ENCODE measurements around the gene ST8SIA6.

The ST8SIA6 gene

DNA sequence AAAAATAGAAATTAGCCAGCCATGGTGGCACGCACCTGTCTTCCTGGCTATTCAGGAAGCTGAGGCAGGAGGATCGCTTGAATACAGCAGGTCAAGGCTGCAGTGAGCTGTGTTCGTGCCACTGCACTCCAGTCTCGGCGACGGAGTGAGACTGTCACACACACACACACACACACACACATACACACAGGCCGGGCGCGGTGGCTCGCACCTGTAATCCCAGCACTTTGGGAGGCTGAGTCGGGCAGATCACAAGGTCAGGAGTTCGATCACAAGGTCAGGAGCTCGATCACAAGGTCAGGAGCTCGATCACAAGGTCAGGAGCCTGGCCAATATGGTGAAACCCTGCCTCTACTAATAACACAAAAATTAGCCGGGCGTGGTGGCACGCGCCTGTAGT, 68.4 kb downstream of the ST8SIA6 start:
- DNase-seq (ENCODE audit: low spot score), result no peak

- DNase-seq (ENCODE audit: low spot score), result no peak
Observed at GRCh38 chr10:17385066-17385465, 69.3 kb downstream of the ST8SIA6 start.

DNA sequence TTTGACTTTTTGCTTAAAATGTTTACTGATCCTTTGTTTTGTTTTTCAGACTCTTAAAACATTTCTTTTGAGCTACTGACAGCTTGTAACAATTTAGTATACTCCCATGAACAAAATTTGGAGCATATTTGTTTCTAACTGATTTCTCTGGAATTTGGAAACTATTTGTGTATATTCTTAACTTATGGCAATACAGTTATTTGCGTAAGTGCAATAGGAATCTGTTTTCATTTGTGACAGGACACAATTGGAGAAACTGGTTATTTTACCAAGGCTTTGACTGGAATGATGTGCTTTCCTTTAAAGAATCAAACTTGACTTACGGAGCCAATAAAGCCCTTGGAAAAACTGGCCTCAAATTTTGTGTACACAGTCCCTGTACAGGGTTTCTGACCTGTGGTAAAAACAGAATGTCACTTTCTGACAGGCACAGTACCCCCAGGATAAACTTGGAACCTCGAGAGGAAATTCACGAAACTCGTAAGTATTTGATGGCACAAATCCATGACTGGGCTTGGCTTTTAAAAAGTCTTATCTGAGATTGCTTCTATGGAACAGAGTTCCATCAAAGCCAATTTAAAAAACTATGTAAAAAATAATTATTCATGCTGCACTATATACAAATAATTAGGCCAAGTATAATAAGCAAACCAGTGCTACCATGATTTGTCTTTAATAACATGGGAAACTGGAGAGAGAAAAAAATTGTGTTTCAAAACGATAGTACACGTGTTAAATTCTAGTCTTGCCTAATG, 70.4 kb downstream of the ST8SIA6 start:
- DNase-seq (ENCODE audit: low spot score), result no peak

DNA sequence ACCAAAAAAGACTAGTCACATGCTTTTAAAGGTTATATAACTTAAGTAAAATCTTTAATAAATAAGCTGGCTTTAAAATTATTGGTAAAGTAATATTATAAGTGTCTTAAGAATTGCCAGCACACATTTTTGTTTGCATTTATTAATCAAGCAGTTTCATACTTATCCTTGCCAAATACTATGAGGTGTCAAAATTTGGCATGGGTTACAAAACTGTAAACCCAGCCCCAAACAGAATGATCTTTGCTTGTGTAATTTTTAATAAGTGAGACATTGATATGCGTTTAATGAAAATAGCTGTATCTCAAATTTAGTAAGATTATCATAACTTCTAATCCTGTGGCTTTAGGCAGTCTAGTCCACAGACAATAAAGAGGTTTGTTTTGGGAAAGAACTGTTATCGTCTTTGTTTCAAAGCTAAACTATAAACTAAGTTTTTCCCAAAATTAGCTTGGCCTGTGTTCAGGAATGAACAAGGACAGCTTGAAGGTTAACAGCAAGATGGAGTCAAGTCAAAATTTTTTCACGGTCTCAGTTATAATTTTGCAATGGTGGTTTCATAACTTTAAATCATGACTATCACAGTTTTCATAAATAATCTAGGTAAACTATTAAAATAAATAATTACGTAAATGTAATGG, 72.8 kb downstream of the ST8SIA6 start:
- no peak for DNase-seq (ENCODE audit: low spot score)

- DNase-seq (ENCODE audit: low spot score), result no peak
Observed at GRCh38 chr10:17380888-17381287, 73.5 kb downstream of the ST8SIA6 start.

DNA sequence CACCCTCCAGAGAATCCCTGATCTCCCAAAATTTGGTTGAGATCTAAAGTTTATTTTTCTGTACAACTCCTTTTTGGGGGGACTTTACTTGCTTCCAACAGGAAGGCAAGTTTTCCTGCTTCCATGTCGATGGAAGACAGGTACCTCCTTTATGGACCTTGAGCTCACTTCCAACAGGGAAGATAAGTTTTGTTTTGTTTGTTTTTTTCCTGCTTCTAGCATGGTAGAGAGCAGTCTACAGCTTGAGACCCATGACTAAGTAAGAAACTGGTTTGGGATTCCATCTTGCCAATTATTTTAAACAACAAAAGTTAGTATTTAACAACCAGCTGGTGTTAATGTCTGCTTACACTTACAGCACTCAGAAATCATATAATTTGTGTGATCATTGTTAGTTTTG, 74.4 kb downstream of the ST8SIA6 start:
- DNase-seq (ENCODE audit: low spot score), result no peak

DNA sequence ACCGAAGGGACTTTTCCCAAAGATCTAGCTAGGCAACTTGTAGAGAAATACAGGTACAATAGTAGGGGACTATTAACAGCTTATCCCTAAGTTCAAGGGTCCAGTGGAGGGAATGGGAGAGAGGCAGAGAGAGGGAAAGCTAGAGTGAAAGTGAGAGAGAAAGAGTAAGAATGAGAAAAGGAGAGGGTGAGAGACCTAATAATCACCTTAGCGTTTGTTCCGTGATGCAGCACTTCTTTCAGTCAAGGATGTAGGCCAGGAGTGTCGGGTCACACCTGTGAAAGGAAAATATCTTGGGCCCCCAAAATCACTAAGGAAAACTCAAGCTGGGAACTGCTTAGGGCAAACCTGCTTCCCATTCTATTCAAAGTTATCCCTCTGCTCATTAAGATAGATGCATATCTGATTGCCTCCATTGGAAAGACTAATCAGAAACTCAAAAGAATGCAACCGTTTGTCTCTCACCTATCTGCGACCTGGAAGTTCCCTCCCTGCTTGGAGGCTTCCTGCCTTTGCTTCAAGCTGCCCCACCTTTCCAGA, 75.2 kb downstream of the ST8SIA6 start:
- DNase-seq (ENCODE audit: low spot score), result no peak

- no peak for DNase-seq (ENCODE audit: low spot score)
Observed at GRCh38 chr10:17375936-17376584, 78.3 kb downstream of the ST8SIA6 start.

- DNase-seq (ENCODE audit: low spot score), result no peak
Observed at GRCh38 chr10:17368708-17369272, 85.6 kb downstream of the ST8SIA6 start.

DNA sequence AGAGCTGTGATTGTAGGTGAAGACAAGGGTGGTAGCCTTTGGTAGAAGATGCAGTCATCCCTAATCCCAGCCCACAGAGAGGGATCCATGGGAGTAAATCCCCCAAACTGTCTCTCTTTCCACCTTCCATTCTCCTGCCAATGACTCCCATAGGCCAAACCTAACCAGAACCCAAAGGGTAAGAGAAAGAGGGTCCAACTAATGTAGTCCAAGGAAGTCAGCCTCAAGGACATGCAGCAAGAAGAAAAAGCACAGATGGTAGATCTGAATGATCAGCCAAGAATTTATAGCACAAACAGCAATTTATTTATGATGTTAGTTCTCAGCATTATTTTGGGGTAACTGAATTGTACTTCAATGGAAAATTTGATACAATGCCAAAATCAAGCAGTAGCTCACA, 87.7 kb downstream of the ST8SIA6 start:
- DNase-seq (ENCODE audit: low spot score), result no peak

- DNase-seq (ENCODE audit: low spot score), result no peak
Observed at GRCh38 chr10:17365402-17365801, 89.0 kb downstream of the ST8SIA6 start.

DNA sequence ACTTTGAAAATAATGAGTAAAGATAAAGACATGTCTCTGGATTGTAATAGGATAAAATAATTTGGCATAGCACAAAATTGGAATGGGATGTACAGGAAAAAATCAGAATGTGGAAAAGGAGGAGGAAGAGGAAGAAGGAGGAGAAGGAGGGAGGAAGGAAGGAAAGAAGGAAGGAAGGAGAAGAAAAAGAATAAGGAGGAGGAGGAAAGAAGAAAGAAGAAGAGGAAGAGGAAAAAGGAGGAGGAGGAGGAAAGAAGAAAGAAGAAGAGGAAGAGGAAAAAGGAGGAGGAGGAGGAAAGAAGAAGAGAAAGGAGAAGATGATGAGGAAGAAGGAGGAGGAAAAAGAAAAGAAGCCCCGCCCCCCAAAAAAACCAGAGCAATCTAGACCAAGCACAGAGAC, 95.9 kb downstream of the ST8SIA6 start:
- no peak for DNase-seq (ENCODE audit: low spot score)

DNA sequence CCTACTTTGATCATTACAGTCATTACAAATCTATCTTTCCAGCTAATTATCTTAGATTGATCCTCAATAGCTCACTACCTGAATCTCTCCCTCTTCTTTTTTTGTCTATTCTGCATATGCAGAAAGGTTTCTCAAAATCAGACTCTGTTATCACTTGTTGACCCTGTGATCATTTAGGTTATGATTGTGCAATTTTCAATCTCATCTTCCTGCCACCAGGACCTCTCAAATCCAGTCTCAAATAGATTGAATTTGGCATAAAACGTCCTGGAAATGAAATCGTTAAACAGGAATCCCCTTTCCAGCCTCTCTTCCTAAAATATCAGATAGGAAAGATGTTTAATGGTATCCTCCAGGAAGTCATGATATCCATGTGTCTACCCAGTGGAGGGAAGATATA, 96.6 kb downstream of the ST8SIA6 start:
- DNase-seq (ENCODE audit: low spot score), result no peak

- no peak for DNase-seq (ENCODE audit: low spot score)
Observed at GRCh38 chr10:17356820-17357219, 97.6 kb downstream of the ST8SIA6 start.

GRCh38 chr10:17354781-17355180, 99.6 kb downstream of the ST8SIA6 start:
- no peak for DNase-seq (ENCODE audit: low spot score)

DNA sequence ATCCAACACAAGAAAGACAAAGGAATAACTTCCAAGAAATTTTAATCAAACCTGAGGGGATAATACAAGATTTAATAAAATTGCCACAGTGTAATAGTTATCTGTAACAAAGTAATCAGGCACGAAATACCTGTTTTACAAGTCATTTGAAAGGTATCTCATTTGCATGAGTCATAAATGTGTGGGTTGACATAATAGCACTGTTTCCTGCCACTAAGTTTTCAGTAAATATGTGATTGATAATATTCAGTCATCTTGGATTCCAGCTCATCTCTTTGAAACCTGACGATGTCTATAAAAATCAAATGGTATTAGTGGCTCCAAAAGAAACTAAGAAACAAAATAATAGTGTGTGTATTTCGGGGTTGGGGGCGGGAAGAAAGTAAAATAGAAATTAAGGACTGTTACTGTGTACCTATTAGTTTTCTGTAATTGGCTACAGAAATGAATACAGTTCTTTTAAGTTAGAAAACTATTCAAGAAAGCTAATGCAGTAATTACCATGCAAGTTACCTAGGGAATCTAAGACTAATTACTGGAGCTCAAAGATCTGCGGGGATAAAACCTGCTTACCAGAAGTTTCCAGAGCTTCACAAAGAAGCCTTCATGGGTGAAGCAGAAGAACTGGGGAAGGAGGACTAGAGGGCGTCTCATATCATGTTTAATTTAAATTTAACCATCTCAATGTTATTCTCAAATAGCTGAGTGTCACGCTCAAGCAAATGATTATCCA, 100.7 kb downstream of the ST8SIA6 start:
- DNase-seq (ENCODE audit: low spot score), result no peak

- no peak for DNase-seq (ENCODE audit: low spot score)
Observed at GRCh38 chr10:17352583-17352982, 101.8 kb downstream of the ST8SIA6 start.

GRCh38 chr10:17351506-17351905, 102.9 kb downstream of the ST8SIA6 start:
- DNase-seq (ENCODE audit: low spot score), result no peak

DNA sequence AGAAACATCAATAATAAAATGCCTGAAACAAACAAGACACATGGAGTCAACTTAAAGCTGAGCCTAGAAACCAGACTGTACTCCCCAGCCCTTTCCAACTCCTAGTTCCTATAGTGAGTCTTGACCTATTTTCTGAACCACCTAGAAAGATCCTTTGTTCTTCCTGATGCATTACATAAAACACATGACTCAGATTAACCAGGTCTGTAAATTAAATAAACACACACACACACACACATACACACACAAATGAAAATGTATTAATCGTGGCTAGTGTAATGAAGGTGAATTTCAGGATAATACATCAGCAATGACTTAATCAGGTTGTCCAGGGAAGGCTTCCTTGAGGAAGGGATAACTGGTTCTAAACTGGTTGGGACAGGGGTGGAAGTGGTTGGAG, 104.7 kb downstream of the ST8SIA6 start:
- DNase-seq (ENCODE audit: low spot score), result no peak

DNA sequence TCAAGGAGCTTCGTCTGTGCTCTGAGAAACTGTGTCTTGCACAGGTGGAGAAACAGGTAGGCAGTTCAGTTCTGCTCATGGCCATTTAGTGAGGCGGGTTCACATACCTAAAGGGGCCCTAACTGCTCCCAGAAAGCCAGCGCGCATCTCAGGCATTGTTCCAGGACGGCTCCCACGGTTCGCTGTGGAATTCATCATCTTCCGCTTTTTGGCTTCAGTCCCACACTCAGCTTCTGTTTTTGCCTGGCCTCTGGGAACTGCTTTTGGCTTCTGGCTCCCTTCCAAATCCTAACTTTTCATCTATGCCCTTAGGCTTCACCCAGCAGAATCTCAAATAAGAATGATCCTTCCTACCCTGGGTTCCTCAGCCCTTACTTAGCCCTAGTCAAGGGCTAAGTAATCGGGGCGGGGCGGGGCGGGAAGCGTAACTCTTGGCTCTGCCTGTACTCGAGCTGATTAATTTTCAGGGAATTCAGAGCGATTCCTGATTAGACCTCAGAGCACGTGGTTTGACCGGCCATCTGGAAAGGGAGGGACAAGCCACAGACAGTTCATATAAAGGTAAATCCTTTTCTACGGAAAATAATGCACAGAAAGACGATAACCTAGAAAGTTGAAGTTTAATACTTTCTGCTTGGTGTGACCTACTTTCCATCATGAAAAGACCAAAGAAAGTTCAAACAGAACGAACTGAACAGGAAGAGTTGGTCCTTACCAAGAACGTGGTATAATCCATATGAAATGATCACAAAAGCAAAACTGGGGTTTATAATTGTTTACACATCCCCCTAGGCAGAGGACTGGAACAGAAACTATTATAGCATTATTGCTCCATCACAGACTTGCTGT, 105.7 kb downstream of the ST8SIA6 start:
- DNase-seq (ENCODE audit: low spot score), result peak; percentile 74

- no peak for DNase-seq (ENCODE audit: low spot score)
Observed at GRCh38 chr10:17348011-17348500, 106.3 kb downstream of the ST8SIA6 start.

Measured in left forelimb (tissue), 1 donor.